IMR-90 (cell line): Measurements from ENCODE around the gene KRT34. TPM values are rescaled to one million over a fixed set of nuclear protein-coding genes. Genes with fewer than 3 reads are reported as not detected.

Experiments used
- ATAC-seq: fragments of 200-7000 bp; cut with Tn5 transposase; 2 replicates; pipeline ENCODE4 v1.9.1; 2020; ENCODE audit warnings: low read depth, mild to moderate bottlenecking, moderate library complexity
- BruUV-seq: library from RNA; stranded (reverse); fragments of 400-500 nt; replicated peaks from 2 replicates; lab custom pipeline; 2021; lab: Mats Ljungman, UMichigan
- CTCF ChIA-PET: fragments of 300-600 bp; formaldehyde crosslinking; extraction: SDS; loops from one replicate; lab custom pipeline; 2021; ENCODE audit warnings: antibody characterized with exemption; lab: Yijun Ruan, JAX
- POLR2A ChIA-PET: fragments of 300-600 bp; sonication (Branson Sonifier 250); formaldehyde crosslinking; loops from one replicate; lab custom pipeline; 2022; ENCODE audit warnings: antibody characterized with exemption; ENCODE audit not compliant: unreplicated experiment; lab: Charles Lee
- DNase-seq: peaks from one replicate; pipeline ENCODE4 v3.0.0; 2013
- H2AFZ ChIP-seq: replicated peaks from 2 replicates; pipeline ENCODE3; 2013; ENCODE audit warnings: low read length, mild to moderate bottlenecking; ENCODE audit not compliant: poor library complexity
- H2AK5ac ChIP-seq: 2 replicates; pipeline ENCODE4 v1.6.1; 2013; ENCODE audit warnings: low read depth, low read length, inconsistent platforms
- H2AK9ac ChIP-seq: replicated peaks from 2 replicates; pipeline ENCODE3; 2013; ENCODE audit warnings: mild to moderate bottlenecking, low read depth, low read length, moderate library complexity; ENCODE audit not compliant: poor library complexity
- H2BK120ac ChIP-seq: 2 replicates; pipeline ENCODE4 v1.6.1; 2013; ENCODE audit warnings: low read depth, low read length, inconsistent platforms
- H2BK15ac ChIP-seq: 3 replicates; pipeline ENCODE4 v1.6.1; 2013; ENCODE audit warnings: low read depth, low read length, inconsistent platforms
- H2BK20ac ChIP-seq: 2 replicates; pipeline ENCODE4 v1.6.1; 2013; ENCODE audit warnings: low read depth, mild to moderate bottlenecking, inconsistent platforms, low read length, moderate library complexity
- H2BK5ac ChIP-seq: 2 replicates; pipeline ENCODE4 v1.6.1; 2013; ENCODE audit warnings: mild to moderate bottlenecking, low read depth, low read length, inconsistent platforms; ENCODE audit not compliant: poor library complexity, severe bottlenecking
- H3K14ac ChIP-seq: replicated peaks from 2 replicates; pipeline ENCODE4 v1.6.1; 2013; ENCODE audit warnings: low read depth, low read length, inconsistent platforms
- H3K18ac ChIP-seq: 2 replicates; pipeline ENCODE4 v1.6.1; 2013; ENCODE audit warnings: low read depth, low read length, control low read depth
- H3K23ac ChIP-seq: 2 replicates; pipeline ENCODE4 v1.6.1; 2013; ENCODE audit warnings: low read depth, low read length, inconsistent platforms
- H3K27ac ChIP-seq: 2 replicates; pipeline ENCODE4 v1.5.1; 2013; ENCODE audit warnings: mild to moderate bottlenecking, control low read depth, low read length; ENCODE audit not compliant: insufficient read depth
- H3K27me3 ChIP-seq: 2 replicates; pipeline ENCODE4 v1.6.1; 2013; ENCODE audit warnings: low read length; ENCODE audit not compliant: control insufficient read depth, insufficient read depth
- H3K36me3 ChIP-seq: 2 replicates; pipeline ENCODE4 v1.6.1; 2013; ENCODE audit warnings: low read length, mixed read lengths; ENCODE audit not compliant: control insufficient read depth, insufficient read depth
- H3K4ac ChIP-seq: 2 replicates; pipeline ENCODE4 v1.6.1; 2013; ENCODE audit warnings: low read depth, low read length, inconsistent platforms
- H3K4me1 ChIP-seq: 2 replicates; pipeline ENCODE4 v1.6.1; 2013; ENCODE audit warnings: low read length, mixed read lengths; ENCODE audit not compliant: control insufficient read depth, insufficient read depth
- H3K4me2 ChIP-seq: 2 replicates; pipeline ENCODE4 v1.6.1; 2013; ENCODE audit warnings: low read depth, mild to moderate bottlenecking, control low read depth, low read length, moderate library complexity
- H3K4me3 ChIP-seq: 2 replicates; pipeline ENCODE4 v1.5.1; 2013; ENCODE audit warnings: low read depth, mild to moderate bottlenecking, control low read depth, low read length, moderate library complexity; ENCODE audit not compliant: insufficient read depth
- H3K56ac ChIP-seq: 2 replicates; pipeline ENCODE4 v1.6.1; 2013; ENCODE audit warnings: low read length, inconsistent platforms; ENCODE audit not compliant: insufficient read depth; ENCODE audit errors: extremely low read depth
- H3K79me1 ChIP-seq, 2 experiments: 2 replicates each; pipeline ENCODE4 v1.6.1; 2013; ENCODE audit warnings: low read length in 2 of 2, inconsistent platforms in 1 of 2, low read depth in 1 of 2
- H3K9ac ChIP-seq: 2 replicates; pipeline ENCODE4 v1.6.1; 2013; ENCODE audit warnings: low read depth, low read length, control low read depth
- H3K9me1 ChIP-seq: 2 replicates; pipeline ENCODE4 v1.6.1; 2013; ENCODE audit warnings: low read length, inconsistent platforms; ENCODE audit not compliant: insufficient read depth
- H3K9me3 ChIP-seq: 2 replicates; pipeline ENCODE4 v1.6.1; 2013; ENCODE audit warnings: low read length; ENCODE audit not compliant: control insufficient read depth, insufficient read depth
- H4K20me1 ChIP-seq: 2 replicates; pipeline ENCODE4 v1.6.1; 2013; ENCODE audit warnings: low read length, inconsistent platforms; ENCODE audit not compliant: insufficient read depth
- H4K5ac ChIP-seq: 2 replicates; pipeline ENCODE4 v1.6.1; 2013; ENCODE audit warnings: mild to moderate bottlenecking, low read depth, low read length, control low read depth
- H4K8ac ChIP-seq, 2 experiments: 2 replicates each; pipeline ENCODE4 v1.6.1; 2013; ENCODE audit warnings: low read depth in 2 of 2, low read length in 2 of 2, control low read depth in 1 of 2, inconsistent platforms in 1 of 2
- H4K91ac ChIP-seq: 2 replicates; pipeline ENCODE4 v1.6.1; 2013; ENCODE audit warnings: low read depth, low read length, inconsistent platforms; ENCODE audit not compliant: insufficient read depth
- CEBPB ChIP-seq: IDR thresholded peaks from 2 replicates; pipeline ENCODE4 v1.6.1; 2012; ENCODE audit warnings: low read depth, low read length, improper control_type of control experiment
- CTCF ChIP-seq: conservative IDR thresholded peaks from 2 replicates; pipeline ENCODE4 v1.5.1; 2012; ENCODE audit warnings: mild to moderate bottlenecking, low read depth, low read length, improper control_type of control experiment
- ELK1 ChIP-seq: fragments of 150-350 bp; IDR thresholded peaks from 2 replicates; pipeline ENCODE4 v1.6.1; 2016; ENCODE audit warnings: low read depth, mild to moderate bottlenecking, low read length, moderate library complexity, borderline replicate concordance
- MAFK ChIP-seq: IDR thresholded peaks from 2 replicates; pipeline ENCODE4 v1.6.1; 2012; ENCODE audit warnings: low read depth, low read length, improper control_type of control experiment
- MXI1 ChIP-seq: IDR thresholded peaks from 2 replicates; pipeline ENCODE4 v1.6.1; 2012; ENCODE audit warnings: low read depth, mild to moderate bottlenecking, low read length, moderate library complexity, borderline replicate concordance
- USF2 ChIP-seq: fragments of 150-350 bp; IDR thresholded peaks from 2 replicates; pipeline ENCODE4 v1.6.1; 2017; ENCODE audit warnings: mild to moderate bottlenecking, antibody characterized with exemption, low read length, low read depth
- WGBS, 2 experiments: methylation state at CpG; one replicate each; pipeline versions ENCODE4 v1.1.5 to v1.1.7; 2013; ENCODE audit warnings: missing lambda C conversion rate in 2 of 2; ENCODE audit not compliant: insufficient read length in 1 of 2; ENCODE audit errors: extremely low coverage in 2 of 2; 5-methylcytosine and 5-hydroxymethylcytosine counted together
- dilution Hi-C: fragments of 300-500 bp; cut with HindIII; formaldehyde crosslinking; loops from one replicate; pipeline ENCODE4 v1.14.3; 2018; ENCODE audit warnings: low sequenced_read_pairs; ENCODE audit not compliant: unreplicated experiment
- in situ Hi-C: fragments of 300-500 bp; cut with MboI; formaldehyde crosslinking; loops from 3 replicates; pipeline ENCODE4 v1.14.3; 2019; ENCODE audit warnings: low sequenced_read_pairs, inconsistent platforms, mixed read lengths
- intact Hi-C: fragments of 100-400 bp; cut with micrococcal nuclease; formaldehyde crosslinking; loops from 2 replicates; pipeline ENCODE4 v1.10.0; 2022
- polyA plus RNA-seq, 3 experiments: library from polyadenylated mRNA; depleted of rRNA; stranded (reverse); fragments of >200 nt; gene quantifications; 2 replicates each; pipeline ENCODE4 v1.2.3, GENCODE V29; 2012; ENCODE audit warnings: low replicate concordance in 1 of 3
- total RNA-seq: library from RNA; depleted of rRNA; stranded (reverse); fragments of >200 nt; gene quantifications from 2 replicates; pipeline ENCODE4 v1.2.3, GENCODE V29; 2012

Gene KRT34
- total and polyA plus RNA-seq, 2 of the 4 experiments (the other 2 are of a cell fraction): 3.4 to 3.6 TPM

- TF ChIP-seq CTCF: no peak
Observed at GRCh38 chr17:41340494-41340893, 41.6 kb downstream of the KRT34 start (continued).

GRCh38 chr17:41339571-41340172, 42.4 kb downstream of the KRT34 start:
- Histone ChIP-seq H3K56ac (no peak overlapping the region), H4K5ac (peak overlapping the region; percentile 54), H3K18ac (peak overlapping the region; percentile 63; the same call in 1 of the 2 replicates), H4K20me1 (no peaks in the 10 kb centered on the region), H3K79me1 (no peaks in the 10 kb centered on the region), H3K4ac (no peak overlapping the region), H2BK15ac (no peak overlapping the region), H3K4me1 (peaks cover 6% of the 10 kb centered on the region), H2AK9ac (no peak overlapping the region), H2BK120ac (no peak overlapping the region), H3K9ac (no peak overlapping the region), H4K8ac (0 out of 4 replicates have a peak overlapping the region, but pooled peaks of 1 of the 2 experiments have one; percentile 6), H2AFZ (no peak overlapping the region), H3K4me2 (no peak overlapping the region), H2AK5ac (no peak overlapping the region), H3K27me3 (peaks cover 3% of the 10 kb centered on the region), H2BK5ac (no peak overlapping the region), H4K91ac (peak overlapping the region; percentile 40; the same call in 1 of the 2 replicates), H3K4me3 (no peak overlapping the region), H3K27ac (no peak overlapping the region), H3K36me3 (no peaks in the 10 kb centered on the region), H3K14ac (peak overlapping the region; percentile 28; the same call in 1 of the 2 replicates), H2BK20ac (peak overlapping the region; percentile 13), H3K9me1 (no peaks in the 10 kb centered on the region), H3K23ac (no peak overlapping the region), H3K9me3 (peaks cover 7% of the 10 kb centered on the region)
- TF ChIP-seq ELK1 (no peak), CTCF (no peak), CEBPB (no peak), USF2 (no peak), MXI1 (no peak), MAFK (no peak)
- in situ Hi-C loops (no loop called here), dilution Hi-C loops (no loop called here), intact Hi-C loops (no loop called here)
- 13% methylated on average over 1 of the region's 2 CpGs; no CpG with 5 or more reads in 1 of the 2 experiments for WGBS, 2 experiments
- ATAC-seq: no peak; the same call in 1 of the 2 replicates
- ChIA-PET CTCF (interaction anchor here (1.2 kb wide), 1 partner anchor 10 kb away, joined by 5 read pairs; no protein-coding TSS in a partner anchor), POLR2A (no interaction called here)
- BruUV-seq: no TSS peak
- DNase-seq: no peak
